Posterior vena cava (tissue), 2 donors: Measurements from ENCODE around the gene RPRD2. TPM values are rescaled to one million over a fixed set of nuclear protein-coding genes. Genes with fewer than 3 reads are reported as not detected.
"Not testable (repeated sequence)": the region's sequence is repeated elsewhere in the genome, so short reads cannot be mapped to it uniquely, and the experiment has no call there.

Experiments
- DNase-seq: peaks from one replicate; pipeline ENCODE4 v3.0.0-alpha.2; 2020; ENCODE audit warnings: low spot score
- intact Hi-C, 2 donors: fragments of 100-400 bp; cut with DNase I; formaldehyde crosslinking; loops; one replicate each; pipeline versions ENCODE4 v1.14.1 to v1.14.2; 2022 to 2023
- total RNA-seq, 2 donors: library from RNA; stranded (reverse); fragmentation: NEBNext Ultra II Directional; extraction: Animal tissue kit (Norgen Biotek cat#: 25700); gene quantifications; one replicate each; pipeline ENCODE4 v1.2.1, GENCODE V29; 2021
- donor health status: DM: yes; HTN: yes; CAD: no.
- donor health status: DM: yes; HTN: yes; CAD: no.

The RPRD2 gene
- total RNA-seq, 2 donors from 2014 or later, result 22.4 to 26.2 TPM

- no peak for DNase-seq
- intact Hi-C loops, result no loop called here
Observed at GRCh38 chr1:150386592-150386991, 22.6 kb downstream of the RPRD2 start.

- intact Hi-C loops, result no loop called here
- DNase-seq, result no peak
Observed at GRCh38 chr1:150387200-150387599, 23.3 kb downstream of the RPRD2 start.

- intact Hi-C loops, result no loop called here
- DNase-seq, result no peak
Observed at GRCh38 chr1:150388241-150388640, 24.3 kb downstream of the RPRD2 start.

GRCh38 chr1:150389650-150390049 lies 25.7 kb downstream of the RPRD2 start:
- DNase-seq, result no peak
- intact Hi-C loops, result no loop called here

- DNase-seq, result no peak
- intact Hi-C loops, result no loop called here
Observed at GRCh38 chr1:150392627-150393026, 28.7 kb downstream of the RPRD2 start.

- intact Hi-C loops, result not testable (repeated sequence)
Observed at GRCh38 chr1:150395115-150395514, 31.2 kb downstream of the RPRD2 start.

GRCh38 chr1:150397392-150398032 lies 33.6 kb downstream of the RPRD2 start:
- no peak for DNase-seq
- intact Hi-C loops, result no loop called here

More at GRCh38 chr1:150395115-150395514, 31.2 kb downstream of the RPRD2 start:
- DNase-seq, result not testable (repeated sequence)

- intact Hi-C loops, result no loop called here
Observed at GRCh38 chr1:150404465-150404864, 40.5 kb downstream of the RPRD2 start.

GRCh38 chr1:150405660-150406059 lies 41.7 kb downstream of the RPRD2 start:
- DNase-seq, result no peak
- intact Hi-C loops, result no loop called here

More at GRCh38 chr1:150404465-150404864, 40.5 kb downstream of the RPRD2 start:
- no peak for DNase-seq

- no peak for DNase-seq
- intact Hi-C loops, result no loop called here
Observed at GRCh38 chr1:150406483-150406882, 42.5 kb downstream of the RPRD2 start.

- intact Hi-C loops, result no loop called here
- DNase-seq, result no peak
Observed at GRCh38 chr1:150407330-150407729, 43.4 kb downstream of the RPRD2 start.

GRCh38 chr1:150408800-150409199 lies 44.9 kb downstream of the RPRD2 start:
- DNase-seq, result no peak
- intact Hi-C loops, result no loop called here

- DNase-seq, result no peak
- intact Hi-C loops, result no loop called here
Observed at GRCh38 chr1:150409504-150410362, 45.8 kb downstream of the RPRD2 start.

GRCh38 chr1:150410582-150411101 lies 46.7 kb downstream of the RPRD2 start:
- no peak for DNase-seq
- intact Hi-C loops, result no loop called here

- intact Hi-C loops, result no loop called here
- no peak for DNase-seq
Observed at GRCh38 chr1:150414592-150414991, 50.6 kb downstream of the RPRD2 start.

GRCh38 chr1:150415800-150416199 lies 51.9 kb downstream of the RPRD2 start:
- intact Hi-C loops, result no loop called here

GRCh38 chr1:150420560-150421265 lies 56.8 kb downstream of the RPRD2 start:
- intact Hi-C loops, result no loop called here
- DNase-seq, result no peak

More at GRCh38 chr1:150415800-150416199, 51.9 kb downstream of the RPRD2 start:
- no peak for DNase-seq

GRCh38 chr1:150422541-150422940 lies 58.6 kb downstream of the RPRD2 start:
- intact Hi-C loops, result no loop called here
- no peak for DNase-seq

- DNase-seq, result no peak
- intact Hi-C loops, result no loop called here
Observed at GRCh38 chr1:150429805-150430204, 65.9 kb downstream of the RPRD2 start.

GRCh38 chr1:150441121-150441520 lies 77.2 kb downstream of the RPRD2 start:
- intact Hi-C loops, result no loop called here
- no peak for DNase-seq
